ENCODE measurements around the gene TPI1.

DNA sequence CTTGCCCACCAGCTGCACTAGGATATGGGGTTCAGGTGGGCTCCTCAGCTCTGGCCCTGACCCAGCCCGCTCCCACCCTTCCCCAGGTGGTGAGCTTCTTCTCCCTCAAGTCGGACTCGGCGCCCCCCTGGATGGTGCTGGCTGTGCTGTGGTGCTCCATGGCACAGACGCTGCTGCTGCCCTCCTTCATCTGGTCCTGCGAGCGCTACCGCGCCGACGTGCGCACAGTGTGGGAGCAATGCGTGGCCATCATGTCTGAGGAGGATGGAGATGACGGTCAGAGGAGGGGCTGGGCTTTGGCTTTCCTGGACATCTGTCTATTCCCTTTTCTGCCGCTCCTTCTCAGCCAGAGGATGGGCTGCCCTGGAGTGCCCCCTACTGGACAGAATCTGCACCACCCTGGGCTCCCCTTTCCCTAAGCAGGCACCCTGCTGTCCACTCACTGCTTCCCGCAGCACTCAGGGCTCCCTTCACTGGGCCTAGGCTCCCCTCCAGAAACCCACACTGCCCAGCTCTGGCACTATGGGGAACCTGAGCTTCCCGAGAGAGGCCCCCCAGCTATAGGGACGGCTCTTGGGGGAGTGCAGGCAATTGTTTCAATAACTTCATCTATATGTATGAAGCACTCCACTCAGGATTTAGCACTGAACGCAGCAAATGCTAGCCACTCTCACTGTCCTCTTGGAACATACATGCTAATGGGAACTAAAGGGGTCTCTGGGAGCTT is 41.8 kb upstream of the TPI1 start:
- TF ChIP-seq, protein P1, sequence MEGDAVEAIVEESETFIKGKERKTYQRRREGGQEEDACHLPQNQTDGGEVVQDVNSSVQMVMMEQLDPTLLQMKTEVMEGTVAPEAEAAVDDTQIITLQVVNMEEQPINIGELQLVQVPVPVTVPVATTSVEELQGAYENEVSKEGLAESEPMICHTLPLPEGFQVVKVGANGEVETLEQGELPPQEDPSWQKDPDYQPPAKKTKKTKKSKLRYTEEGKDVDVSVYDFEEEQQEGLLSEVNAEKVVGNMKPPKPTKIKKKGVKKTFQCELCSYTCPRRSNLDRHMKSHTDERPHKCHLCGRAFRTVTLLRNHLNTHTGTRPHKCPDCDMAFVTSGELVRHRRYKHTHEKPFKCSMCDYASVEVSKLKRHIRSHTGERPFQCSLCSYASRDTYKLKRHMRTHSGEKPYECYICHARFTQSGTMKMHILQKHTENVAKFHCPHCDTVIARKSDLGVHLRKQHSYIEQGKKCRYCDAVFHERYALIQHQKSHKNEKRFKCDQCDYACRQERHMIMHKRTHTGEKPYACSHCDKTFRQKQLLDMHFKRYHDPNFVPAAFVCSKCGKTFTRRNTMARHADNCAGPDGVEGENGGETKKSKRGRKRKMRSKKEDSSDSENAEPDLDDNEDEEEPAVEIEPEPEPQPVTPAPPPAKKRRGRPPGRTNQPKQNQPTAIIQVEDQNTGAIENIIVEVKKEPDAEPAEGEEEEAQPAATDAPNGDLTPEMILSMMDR (conservative IDR thresholded peaks at IDR 0.05 in 1 of 2, IDR thresholded peaks at IDR 0.05 in 1 of 2; ENCODE audit: extremely low read depth in 1 of 2, insufficient read depth in 1 of 2, low read depth in 1 of 2, low read length in 2 of 2), result peak; percentile 80 to 95
- no peak for TF ChIP-seq EZH2 (IDR thresholded peaks at IDR 0.05; ENCODE audit: borderline replicate concordance, low read length)

Data from mammary epithelial cell (primary cell).